ENCODE results near the gene APC. TPM values are rescaled to one million over a fixed set of nuclear protein-coding genes. Genes with fewer than 3 reads are reported as not detected.
A peak's percentile ranks its signal among the peaks of the same experiment; 100 is the strongest.

APC gene
- total and polyA plus RNA-seq, 4 experiments from 2014 or later, result 4.4 to 44.5 (median 31.8) TPM

- H3K36me3 Mint-ChIP-seq, result no peaks in the 10 kb centered on the region
- Histone ChIP-seq H3K27me3 (ENCODE audit: insufficient read depth, low read length) (no peaks in the 10 kb centered on the region), H3K9me3 (ENCODE audit: control insufficient read depth in 1 of 2, low read length in 2 of 2) (no peaks in the 10 kb centered on the region), H3K4me3 (ENCODE audit: low read length in 2 of 2) (no peak overlapping the region), H3K4me1 (ENCODE audit: insufficient read depth, low read length) (peaks cover 4% of the 10 kb centered on the region), H3K36me3 (ENCODE audit: insufficient read depth, low read length) (no peaks in the 10 kb centered on the region), H3K27ac (ENCODE audit: low read depth, low read length) (no peak overlapping the region)
- H3K4me1 Mint-ChIP-seq, result peaks cover 13 to 18% (median 17%) of the 10 kb centered on the region in 4 donors
- H3K4me3 Mint-ChIP-seq, result no peak overlapping the region
- ChIA-PET POLR2A (ENCODE audit: partially characterized antibody) (no interaction called here), CTCF (ENCODE audit: partially characterized antibody) (no interaction called here)
- H3K9me3 Mint-ChIP-seq, result no peaks in the 10 kb centered on the region
- intact Hi-C loops (cut with micrococcal nuclease), result no loop called here
- no peak for DNase-seq
- H3K27ac Mint-ChIP-seq, result no peak overlapping the region
- no peaks in the 10 kb centered on the region for H3K27me3 Mint-ChIP-seq
Observed at GRCh38 chr5:112732131-112732530, 5.6 kb upstream of the APC start.

GRCh38 chr5:112733586-112733985 is 4.1 kb upstream of the APC start:
- no peak overlapping the region for H3K4me3 ChIP-seq (ENCODE audit: low read length in 2 of 2)
- peaks cover 12% of the 10 kb centered on the region for H3K4me1 ChIP-seq (ENCODE audit: insufficient read depth, low read length)
- ChIA-PET CTCF (ENCODE audit: partially characterized antibody) (interaction anchor here (1.1 kb wide), 1 partner anchor 24 kb away, joined by 4 read pairs; no protein-coding TSS in a partner anchor), POLR2A (ENCODE audit: partially characterized antibody) (no interaction called here)
- H3K9me3 ChIP-seq (ENCODE audit: control insufficient read depth in 1 of 2, low read length in 2 of 2), result no peaks in the 10 kb centered on the region
- Mint-ChIP-seq H3K4me1 (peaks cover 26 to 30% (median 28%) of the 10 kb centered on the region in 4 donors), H3K36me3 (peaks cover 0 to 5% of the 10 kb centered on the region in 2 donors), H3K27me3 (no peaks in the 10 kb centered on the region), H3K27ac (no peak overlapping the region), H3K9me3 (no peaks in the 10 kb centered on the region), H3K4me3 (no peak overlapping the region)
- DNase-seq, result no peak
- no peaks in the 10 kb centered on the region for H3K27me3 ChIP-seq (ENCODE audit: insufficient read depth, low read length)
- H3K36me3 ChIP-seq (ENCODE audit: insufficient read depth, low read length), result no peaks in the 10 kb centered on the region
- H3K27ac ChIP-seq (ENCODE audit: low read depth, low read length), result no peak overlapping the region
- intact Hi-C loops (cut with micrococcal nuclease), result no loop called here

GRCh38 chr5:112734597-112734996 is 3.1 kb upstream of the APC start:
- ChIA-PET CTCF (ENCODE audit: partially characterized antibody) (interaction anchor here (2.3 kb wide), 1 partner anchor 23 kb away, joined by 10 read pairs; no protein-coding TSS in a partner anchor), POLR2A (ENCODE audit: partially characterized antibody) (interaction anchor here (1.8 kb wide), 1 partner anchor 26 kb away, joined by 7 read pairs; no protein-coding TSS in a partner anchor)
- no peak overlapping the region for H3K4me3 Mint-ChIP-seq
- Histone ChIP-seq H3K27ac (ENCODE audit: low read depth, low read length) (no peak overlapping the region), H3K9me3 (ENCODE audit: control insufficient read depth in 1 of 2, low read length in 2 of 2) (no peaks in the 10 kb centered on the region), H3K27me3 (ENCODE audit: insufficient read depth, low read length) (no peaks in the 10 kb centered on the region), H3K4me1 (ENCODE audit: insufficient read depth, low read length) (peaks cover 12% of the 10 kb centered on the region), H3K4me3 (ENCODE audit: low read length in 2 of 2) (no peak overlapping the region), H3K36me3 (ENCODE audit: insufficient read depth, low read length) (no peaks in the 10 kb centered on the region)
- H3K27me3 Mint-ChIP-seq, result no peaks in the 10 kb centered on the region
- DNase-seq, result no peak
- H3K9me3 Mint-ChIP-seq, result no peaks in the 10 kb centered on the region
- intact Hi-C loops (cut with micrococcal nuclease), result no loop called here
- peaks cover 18 to 23% (median 22%) of the 10 kb centered on the region in 4 donors for H3K4me1 Mint-ChIP-seq
- H3K27ac Mint-ChIP-seq, result no peak overlapping the region
- H3K36me3 Mint-ChIP-seq, result peaks cover 0 to 5% of the 10 kb centered on the region in 2 donors

- no peaks in the 10 kb centered on the region for H3K27me3 Mint-ChIP-seq
- peaks cover 0 to 5% of the 10 kb centered on the region in 2 donors for H3K36me3 Mint-ChIP-seq
- intact Hi-C loops (cut with micrococcal nuclease), result no loop called here
- POLR2A ChIA-PET (ENCODE audit: partially characterized antibody), result interaction anchor here (1.8 kb wide), 1 partner anchor 27 kb away, joined by 7 read pairs; no protein-coding TSS in a partner anchor
- no peak overlapping the region for H3K27ac Mint-ChIP-seq
- H3K27ac ChIP-seq (ENCODE audit: low read depth, low read length), result no peak overlapping the region
- no peak for DNase-seq
- H3K4me3 ChIP-seq (ENCODE audit: low read length in 2 of 2), result no peak overlapping the region
- CTCF ChIA-PET (ENCODE audit: partially characterized antibody), result interaction anchor here (1.0 to 2.3 kb wide), 4 partner anchors 12 to 44 kb away, joined by 3 to 10 read pairs (median 4); no protein-coding TSS in a partner anchor
- H3K4me3 Mint-ChIP-seq, result no peak overlapping the region
- H3K9me3 Mint-ChIP-seq, result no peaks in the 10 kb centered on the region
- H3K9me3 ChIP-seq (ENCODE audit: control insufficient read depth in 1 of 2, low read length in 2 of 2), result no peaks in the 10 kb centered on the region
- peaks cover 12% of the 10 kb centered on the region for H3K4me1 ChIP-seq (ENCODE audit: insufficient read depth, low read length)
- H3K4me1 Mint-ChIP-seq, result peaks cover 18 to 23% (median 21%) of the 10 kb centered on the region in 4 donors
- no peaks in the 10 kb centered on the region for H3K36me3 ChIP-seq (ENCODE audit: insufficient read depth, low read length)
- H3K27me3 ChIP-seq (ENCODE audit: insufficient read depth, low read length), result no peaks in the 10 kb centered on the region
Observed at GRCh38 chr5:112735702-112736101, 2.0 kb upstream of the APC start.

- H3K4me3 ChIP-seq (ENCODE audit: low read length in 2 of 2), result peak overlapping the region; percentile 47 to 65
- ChIA-PET POLR2A (ENCODE audit: partially characterized antibody) (interaction anchor here (1.8 kb wide), 1 partner anchor 29 kb away, joined by 11 read pairs; no protein-coding TSS in a partner anchor), CTCF (ENCODE audit: partially characterized antibody) (interaction anchor here (1.1 to 2.5 kb wide), 5 partner anchors 9 to 45 kb away, joined by 3 to 14 read pairs (median 3); no protein-coding TSS in a partner anchor)
- Mint-ChIP-seq H3K4me3 (peak overlapping the region; percentile 92 to 99 (median 96)), H3K27ac (peak overlapping the region in 3 of 7 donors; percentile 70 to 93 (median 93)), H3K4me1 (peaks cover 18 to 24% (median 21%) of the 10 kb centered on the region in 4 donors), H3K9me3 (no peaks in the 10 kb centered on the region), H3K27me3 (no peaks in the 10 kb centered on the region), H3K36me3 (peaks cover under 1 to 5% of the 10 kb centered on the region in 2 donors)
- no peaks in the 10 kb centered on the region for H3K9me3 ChIP-seq (ENCODE audit: control insufficient read depth in 1 of 2, low read length in 2 of 2)
- DNase-seq, result peak in 1 of 5 donors; percentile 1
- H3K4me1 ChIP-seq (ENCODE audit: insufficient read depth, low read length), result peaks cover 12% of the 10 kb centered on the region
- no peaks in the 10 kb centered on the region for H3K27me3 ChIP-seq (ENCODE audit: insufficient read depth, low read length)
- intact Hi-C loops (cut with micrococcal nuclease), result no loop called here
- no peak overlapping the region for H3K27ac ChIP-seq (ENCODE audit: low read depth, low read length)
- no peaks in the 10 kb centered on the region for H3K36me3 ChIP-seq (ENCODE audit: insufficient read depth, low read length)
Observed at GRCh38 chr5:112737070-112737462, 619 bp upstream of the APC start.

- Histone ChIP-seq H3K9me3 (ENCODE audit: control insufficient read depth in 1 of 2, low read length in 2 of 2) (no peaks in the 10 kb centered on the region), H3K27me3 (ENCODE audit: insufficient read depth, low read length) (no peaks in the 10 kb centered on the region), H3K27ac (ENCODE audit: low read depth, low read length) (peak overlapping the region; percentile 17), H3K36me3 (ENCODE audit: insufficient read depth, low read length) (no peaks in the 10 kb centered on the region), H3K4me1 (ENCODE audit: insufficient read depth, low read length) (peaks cover 12% of the 10 kb centered on the region), H3K4me3 (ENCODE audit: low read length in 2 of 2) (peak overlapping the region; percentile 47 to 65)
- H3K27me3 Mint-ChIP-seq, result no peaks in the 10 kb centered on the region
- peaks cover 18 to 32% (median 24%) of the 10 kb centered on the region in 4 donors for H3K4me1 Mint-ChIP-seq
- intact Hi-C loops (cut with micrococcal nuclease), result loop anchor here (2.0 kb wide), 1 partner anchor 31 kb away; no protein-coding TSS in a partner anchor
- peaks cover 4 to 5% of the 10 kb centered on the region in 2 donors for H3K36me3 Mint-ChIP-seq
- peak overlapping the region; percentile 70 to 96 (median 93) for H3K27ac Mint-ChIP-seq
- peak in 2 of 5 donors; percentile 10 to 40 for DNase-seq
- ChIA-PET POLR2A (ENCODE audit: partially characterized antibody) (interaction anchor here (1.8 kb wide), 1 partner anchor 30 kb away, joined by 11 read pairs; no protein-coding TSS in a partner anchor), CTCF (ENCODE audit: partially characterized antibody) (interaction anchor here (1.1 to 2.5 kb wide), 4 partner anchors 11 to 563 kb away, joined by 3 to 14 read pairs (median 3); no protein-coding TSS in a partner anchor)
- H3K9me3 Mint-ChIP-seq, result no peaks in the 10 kb centered on the region
- H3K4me3 Mint-ChIP-seq, result peak overlapping the region; percentile 92 to 99 (median 96)
Observed at GRCh38 chr5:112738191-112738560, 491 bp downstream of the APC start.

GRCh38 chr5:112742424-112742823 is 4.7 kb downstream of the APC start:
- ChIA-PET POLR2A (ENCODE audit: partially characterized antibody) (no interaction called here), CTCF (ENCODE audit: partially characterized antibody) (interaction anchor here (1.3 kb wide), 1 partner anchor 15 kb away, joined by 3 read pairs; no protein-coding TSS in a partner anchor)
- Histone ChIP-seq H3K27me3 (ENCODE audit: insufficient read depth, low read length) (no peaks in the 10 kb centered on the region), H3K4me3 (ENCODE audit: low read length in 2 of 2) (no peak overlapping the region), H3K36me3 (ENCODE audit: insufficient read depth, low read length) (no peaks in the 10 kb centered on the region), H3K27ac (ENCODE audit: low read depth, low read length) (no peak overlapping the region), H3K4me1 (ENCODE audit: insufficient read depth, low read length) (peaks cover 7% of the 10 kb centered on the region), H3K9me3 (ENCODE audit: control insufficient read depth in 1 of 2, low read length in 2 of 2) (no peaks in the 10 kb centered on the region)
- Mint-ChIP-seq H3K4me1 (peaks cover 19 to 34% (median 24%) of the 10 kb centered on the region in 4 donors), H3K4me3 (no peak overlapping the region), H3K27ac (no peak overlapping the region), H3K36me3 (peaks cover 4 to 5% of the 10 kb centered on the region in 2 donors), H3K9me3 (no peaks in the 10 kb centered on the region), H3K27me3 (no peaks in the 10 kb centered on the region)
- intact Hi-C loops (cut with micrococcal nuclease), result no loop called here
- no peak for DNase-seq

Data from CD4-positive, alpha-beta memory T cell (primary cell).